Stomach smooth muscle (tissue), 2 donors: Measurements from ENCODE around the gene NDUFA8.

Experiments used
- H3K27ac ChIP-seq: one replicate; pipeline ENCODE4 v1.7.0; 2013; ENCODE audit warnings: mild to moderate bottlenecking, low read length, inconsistent platforms
- H3K27me3 ChIP-seq, 2 donors: one replicate each; pipeline ENCODE4 v1.7.0; 2013; ENCODE audit warnings: low read length in 2 of 2; ENCODE audit not compliant: insufficient read depth in 2 of 2, control insufficient read depth in 1 of 2
- H3K36me3 ChIP-seq, 2 donors: one replicate each; pipeline ENCODE4 v1.7.0; 2013; ENCODE audit warnings: low read length in 2 of 2; ENCODE audit not compliant: control insufficient read depth in 2 of 2, insufficient read depth in 2 of 2
- H3K4me1 ChIP-seq: one replicate; pipeline ENCODE4 v1.7.0; 2013; ENCODE audit warnings: low read length; ENCODE audit not compliant: control insufficient read depth, insufficient read depth
- H3K4me3 ChIP-seq, 2 donors: one replicate each; pipeline ENCODE4 v1.7.0; 2013; ENCODE audit warnings: low read length in 2 of 2
- H3K9ac ChIP-seq, 2 donors: one replicate each; pipeline ENCODE4 v1.7.0; 2013; ENCODE audit warnings: low read length in 2 of 2, mild to moderate bottlenecking in 1 of 2
- H3K9me3 ChIP-seq, 2 donors: one replicate each; pipeline ENCODE4 v1.7.0; 2013; ENCODE audit warnings: low read length in 2 of 2; ENCODE audit not compliant: control insufficient read depth in 2 of 2
- donor health status: healthy.
- donor health status: Pancreatic carcinoma.

NDUFA8 gene

DNA sequence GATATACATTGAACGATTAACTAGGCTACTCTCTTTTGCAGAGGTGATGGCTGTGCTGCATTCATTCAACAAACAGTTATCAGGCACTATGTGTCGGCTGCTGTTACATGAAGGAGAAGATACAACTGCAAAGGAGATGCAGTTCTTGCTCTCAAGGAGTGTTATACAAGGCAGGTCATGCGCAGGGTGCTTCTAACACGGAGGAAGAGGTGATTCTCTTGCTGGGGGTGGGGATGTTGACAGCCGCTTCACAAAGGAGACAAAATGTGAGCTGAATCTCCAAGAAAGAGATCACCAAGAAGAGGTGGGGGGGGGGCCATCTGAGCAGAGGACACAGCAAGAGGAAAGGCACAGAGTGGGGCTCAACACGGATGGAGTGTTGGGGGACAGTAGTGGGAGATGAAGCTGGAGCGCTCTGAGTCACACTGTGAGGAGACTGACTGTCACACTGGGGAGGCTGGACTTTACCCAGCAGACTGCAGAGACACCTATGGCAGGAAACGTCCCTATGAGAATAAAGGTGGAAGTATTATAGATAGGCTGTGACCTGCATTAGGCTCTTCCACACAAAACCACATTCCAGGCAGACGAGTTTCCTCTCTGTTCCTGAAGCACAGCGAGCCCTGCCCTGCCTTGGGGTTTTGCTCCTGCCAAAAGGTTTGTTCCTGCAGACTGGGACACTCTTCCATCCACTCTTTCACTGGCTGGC, 20.9 kb downstream of the NDUFA8 start:
- no peak overlapping the region for H3K27ac ChIP-seq
- no peaks in the 10 kb centered on the region for H3K9me3 ChIP-seq
- no peak overlapping the region for H3K4me3 ChIP-seq
- H3K36me3 ChIP-seq: peaks cover 11 to 16% of the 10 kb centered on the region in 2 donors
- no peak overlapping the region for H3K9ac ChIP-seq
- H3K4me1 ChIP-seq: no peaks in the 10 kb centered on the region
- no peaks in the 10 kb centered on the region for H3K27me3 ChIP-seq

DNA sequence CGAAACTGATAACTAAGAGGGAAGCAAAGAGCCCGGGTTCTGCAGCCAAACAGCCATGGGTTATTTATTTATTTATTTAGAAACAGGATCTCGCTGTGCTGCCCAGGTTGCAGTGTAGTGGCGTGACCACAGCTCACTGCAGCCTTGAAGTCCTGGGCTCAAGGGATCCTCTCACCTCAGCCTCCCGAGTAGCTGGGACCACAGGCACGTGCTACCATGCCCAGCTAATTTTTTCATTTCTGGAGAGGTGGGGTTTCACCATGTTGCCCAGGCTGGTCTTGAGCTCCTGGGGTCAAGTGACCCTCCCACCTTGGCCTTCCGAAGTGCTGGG, 24.1 kb downstream of the NDUFA8 start:
- H3K36me3 ChIP-seq: no peaks in the 10 kb centered on the region
- no peak overlapping the region for H3K4me3 ChIP-seq
- H3K4me1 ChIP-seq: peaks cover 16% of the 10 kb centered on the region
- H3K27me3 ChIP-seq: no peaks in the 10 kb centered on the region
- H3K27ac ChIP-seq: no peak overlapping the region
- H3K9ac ChIP-seq: no peak overlapping the region
- H3K9me3 ChIP-seq: no peaks in the 10 kb centered on the region

DNA sequence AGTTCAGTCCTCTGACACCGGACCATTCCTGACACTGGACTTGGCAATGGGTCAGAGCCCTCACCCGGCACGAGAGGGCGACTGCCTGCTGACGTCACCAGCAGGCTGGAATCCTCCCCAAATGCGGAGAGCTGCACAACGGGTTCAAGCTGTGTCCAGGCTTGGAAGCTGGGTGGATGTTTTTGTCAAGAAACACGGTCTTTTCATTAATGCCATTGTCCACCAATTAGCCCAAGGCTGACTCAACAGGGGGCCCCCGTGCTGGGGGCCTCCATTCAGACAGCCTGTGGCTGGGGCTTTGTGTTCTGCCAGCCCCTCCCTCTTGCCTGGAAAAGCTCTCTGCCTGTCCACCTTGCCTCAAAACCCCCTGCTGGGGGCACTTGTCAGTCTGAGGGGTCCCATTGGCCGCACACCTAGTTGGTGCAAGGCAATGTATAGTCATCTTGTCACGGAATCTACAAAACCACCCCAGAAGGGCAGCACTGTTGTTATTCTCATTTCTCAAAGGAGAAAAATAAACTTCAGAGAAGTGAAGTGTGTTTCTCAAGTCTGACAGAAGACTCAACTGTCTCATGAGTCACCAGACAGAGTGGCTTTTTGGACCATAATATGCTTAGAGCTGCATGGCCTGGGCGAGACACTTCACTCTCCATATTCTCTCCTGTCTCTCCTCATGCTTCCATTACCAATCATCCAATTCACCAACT, 24.6 kb downstream of the NDUFA8 start:
- H3K4me1 ChIP-seq: peaks cover 16% of the 10 kb centered on the region
- H3K27ac ChIP-seq: no peak overlapping the region
- H3K4me3 ChIP-seq: no peak overlapping the region
- no peaks in the 10 kb centered on the region for H3K27me3 ChIP-seq
- H3K9me3 ChIP-seq: no peaks in the 10 kb centered on the region
- no peak overlapping the region for H3K9ac ChIP-seq
- H3K36me3 ChIP-seq: no peaks in the 10 kb centered on the region

DNA sequence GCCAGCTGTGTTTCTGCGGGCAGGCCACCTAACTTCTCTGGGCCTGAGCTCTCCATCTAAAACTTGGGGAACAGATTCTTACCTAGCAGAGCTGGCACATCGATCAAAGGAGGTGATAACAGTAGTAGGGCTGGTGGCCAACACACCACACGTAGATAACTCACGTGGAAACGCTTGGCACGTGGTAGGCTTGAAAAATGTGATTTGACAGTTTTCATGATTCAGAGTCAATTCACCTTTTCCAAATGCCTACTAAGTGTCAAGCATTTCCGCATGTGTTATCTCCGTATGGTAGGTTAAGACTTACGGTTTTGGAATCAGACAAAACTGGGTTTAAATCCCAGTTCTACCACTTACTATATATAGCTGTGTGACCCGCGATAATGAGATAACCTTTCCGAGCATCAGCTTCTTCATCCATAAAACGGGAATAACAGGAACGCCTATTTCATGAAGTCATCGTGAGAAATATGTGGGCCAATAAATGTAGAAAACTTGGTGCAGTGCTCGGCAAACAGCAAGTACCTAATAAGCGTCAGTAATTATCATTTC, 25.5 kb downstream of the NDUFA8 start:
- H3K9ac ChIP-seq: no peak overlapping the region
- no peaks in the 10 kb centered on the region for H3K36me3 ChIP-seq
- no peak overlapping the region for H3K27ac ChIP-seq
- H3K27me3 ChIP-seq: no peaks in the 10 kb centered on the region
- no peaks in the 10 kb centered on the region for H3K9me3 ChIP-seq
- H3K4me1 ChIP-seq: peaks cover 16% of the 10 kb centered on the region
- H3K4me3 ChIP-seq: no peak overlapping the region

DNA sequence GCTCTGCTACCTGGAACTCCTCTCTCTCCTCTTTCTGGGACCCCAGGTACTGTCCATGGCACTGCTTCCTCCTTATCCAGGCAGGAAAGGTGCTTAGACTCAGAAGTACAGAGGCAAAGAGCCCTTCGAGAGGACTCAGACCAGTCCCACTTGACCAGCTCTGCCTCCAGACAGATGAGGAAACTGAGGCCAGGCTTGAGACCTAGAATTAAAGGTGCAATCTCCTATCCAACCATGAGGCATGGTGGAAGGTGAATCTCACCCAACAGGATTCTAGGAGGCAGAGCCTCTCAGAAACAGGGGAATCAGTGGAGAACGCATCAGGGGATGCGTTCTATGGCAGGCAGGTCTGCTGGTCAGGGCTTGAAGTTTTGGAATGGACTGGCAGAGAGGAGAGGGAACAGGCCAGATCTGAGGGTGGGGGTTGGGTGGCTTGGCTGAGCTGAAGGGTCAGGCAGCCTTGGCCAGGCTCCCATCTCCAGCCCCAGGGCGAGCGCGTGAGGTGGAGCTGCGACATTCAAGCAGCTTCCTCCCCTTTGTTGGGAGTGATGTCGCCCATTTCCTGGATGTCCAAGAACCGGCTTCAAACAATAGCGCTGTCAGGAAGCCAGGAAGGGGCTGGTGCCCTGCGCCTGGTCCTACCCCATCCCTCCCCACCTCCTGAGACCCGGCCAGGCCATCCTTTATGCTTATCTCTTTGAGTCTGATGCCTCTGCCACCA, 26.2 kb downstream of the NDUFA8 start:
- H3K27me3 ChIP-seq: no peaks in the 10 kb centered on the region
- no peaks in the 10 kb centered on the region for H3K9me3 ChIP-seq
- no peaks in the 10 kb centered on the region for H3K36me3 ChIP-seq
- no peak overlapping the region for H3K4me3 ChIP-seq
- no peak overlapping the region for H3K27ac ChIP-seq
- H3K4me1 ChIP-seq: peaks cover 16% of the 10 kb centered on the region
- H3K9ac ChIP-seq: no peak overlapping the region

GRCh38 chr9:122132539-122132938, 27.0 kb downstream of the NDUFA8 start:
- Histone ChIP-seq H3K9me3 (no peaks in the 10 kb centered on the region), H3K9ac (no peak overlapping the region), H3K27me3 (no peaks in the 10 kb centered on the region), H3K27ac (no peak overlapping the region), H3K36me3 (no peaks in the 10 kb centered on the region), H3K4me3 (no peak overlapping the region), H3K4me1 (peaks cover 16% of the 10 kb centered on the region)

GRCh38 chr9:122131401-122132001, 28.1 kb downstream of the NDUFA8 start:
- H3K27me3 ChIP-seq: no peaks in the 10 kb centered on the region
- H3K9me3 ChIP-seq: no peaks in the 10 kb centered on the region
- peak overlapping the region in 1 of 2 donors; percentile 4 for H3K4me3 ChIP-seq
- no peak overlapping the region for H3K9ac ChIP-seq
- H3K4me1 ChIP-seq: peaks cover 19% of the 10 kb centered on the region
- H3K36me3 ChIP-seq: no peaks in the 10 kb centered on the region
- H3K27ac ChIP-seq: no peak overlapping the region

DNA sequence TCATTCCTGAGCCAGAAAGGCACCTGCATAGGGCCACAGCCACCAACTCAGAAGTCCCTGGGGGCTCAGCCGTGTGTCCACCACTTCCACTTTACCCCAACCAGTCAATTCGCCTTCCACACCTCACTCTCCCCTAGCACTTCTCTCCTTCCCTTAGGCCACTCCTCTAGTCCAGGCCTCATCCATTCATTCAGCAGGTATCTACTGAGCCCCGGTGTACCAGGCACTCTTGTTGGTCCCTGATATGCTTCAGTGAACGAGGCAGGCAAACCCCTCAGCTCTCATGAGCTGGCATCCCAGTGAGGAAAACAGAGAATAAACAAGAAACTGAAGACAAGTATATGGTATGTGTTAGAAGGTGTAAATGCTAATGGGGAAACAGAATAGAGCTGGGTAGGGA, 28.7 kb downstream of the NDUFA8 start:
- H3K4me3 ChIP-seq: no peak overlapping the region
- no peak overlapping the region for H3K27ac ChIP-seq
- H3K9ac ChIP-seq: no peak overlapping the region
- peaks cover 26% of the 10 kb centered on the region for H3K4me1 ChIP-seq
- H3K9me3 ChIP-seq: no peaks in the 10 kb centered on the region
- no peaks in the 10 kb centered on the region for H3K36me3 ChIP-seq
- peaks cover 0 to 5% of the 10 kb centered on the region in 2 donors for H3K27me3 ChIP-seq

DNA sequence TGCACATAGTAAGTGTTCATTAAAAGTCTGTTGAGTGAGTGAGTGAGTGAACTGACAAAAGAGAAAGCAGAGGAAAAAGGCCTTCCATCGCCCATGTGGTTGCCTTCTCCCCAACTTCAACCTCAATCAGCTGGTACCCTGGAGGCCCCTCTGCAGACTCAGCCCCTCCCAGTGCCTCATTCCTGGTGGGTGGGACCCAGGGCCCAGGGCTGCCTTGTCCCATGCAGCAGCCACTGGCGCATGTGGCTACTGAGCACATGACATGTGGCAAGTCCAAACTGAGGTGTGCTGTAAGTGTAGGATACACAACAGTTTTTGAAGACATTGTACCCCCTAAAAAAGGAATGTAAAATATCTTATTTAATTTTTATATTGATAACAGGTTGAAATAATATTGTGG, 29.6 kb downstream of the NDUFA8 start:
- Histone ChIP-seq H3K9ac (no peak overlapping the region), H3K36me3 (no peaks in the 10 kb centered on the region), H3K4me1 (peaks cover 33% of the 10 kb centered on the region), H3K27ac (no peak overlapping the region), H3K4me3 (no peak overlapping the region), H3K27me3 (peaks cover 0 to 5% of the 10 kb centered on the region in 2 donors), H3K9me3 (no peaks in the 10 kb centered on the region)

- Histone ChIP-seq H3K9ac (no peak overlapping the region), H3K36me3 (no peaks in the 10 kb centered on the region), H3K9me3 (no peaks in the 10 kb centered on the region), H3K4me3 (no peak overlapping the region), H3K27me3 (peaks cover 0 to 5% of the 10 kb centered on the region in 2 donors), H3K4me1 (peaks cover 34% of the 10 kb centered on the region), H3K27ac (no peak overlapping the region)
These were observed 30.6 kb downstream of the NDUFA8 start for GRCh38 chr9:122128969-122129343.
